Lung (tissue), 12 donors: ENCODE data around the gene RNASE9. TPM values are rescaled to one million over a fixed set of nuclear protein-coding genes. Genes with fewer than 3 reads are reported as not detected.
A peak's percentile ranks its signal among the peaks of the same experiment; 100 is the strongest.

Experiments used
- ATAC-seq: fragments of 200-7000 bp; cut with Tn5 transposase; one replicate; pipeline ENCODE4 v1.9.1; 2020; ENCODE audit warnings: moderate number of reproducible peaks; ENCODE audit not compliant: insufficient read depth, low FRiP score
- DNase-seq, 3 donors: peaks; one replicate each; pipeline ENCODE4 v3.0.0-alpha.2; 2013 to 2017
- H3K27ac ChIP-seq, 2 donors: one replicate each; pipeline ENCODE4 v1.5.1; 2013; ENCODE audit warnings: mild to moderate bottlenecking in 2 of 2, moderate library complexity in 2 of 2, control low read depth in 1 of 2, inconsistent platforms in 1 of 2, low read depth in 1 of 2, low read length in 1 of 2
- H3K27me3 ChIP-seq, 3 donors: one replicate each; pipeline ENCODE4 v1.5.1; 2013; ENCODE audit warnings: low read length in 2 of 3; ENCODE audit not compliant: control insufficient read depth in 3 of 3, insufficient read depth in 3 of 3
- H3K36me3 ChIP-seq, 4 donors: one replicate each; pipeline ENCODE4 v1.5.1; 2013; ENCODE audit warnings: low read length in 4 of 4, mild to moderate bottlenecking in 1 of 4, moderate library complexity in 1 of 4; ENCODE audit not compliant: control insufficient read depth in 4 of 4, insufficient read depth in 4 of 4
- H3K4me1 ChIP-seq, 5 donors: one replicate each; pipeline ENCODE4 v1.5.1; 2013; ENCODE audit warnings: low read length in 5 of 5, mild to moderate bottlenecking in 2 of 5, moderate library complexity in 1 of 5; ENCODE audit not compliant: control insufficient read depth in 5 of 5, insufficient read depth in 5 of 5
- H3K4me3 ChIP-seq: one replicate; pipeline ENCODE4 v1.5.1; 2013; ENCODE audit warnings: mild to moderate bottlenecking, control low read depth, moderate library complexity
- H3K9ac ChIP-seq, 2 donors: one replicate each; pipeline ENCODE4 v1.5.1; 2013; ENCODE audit warnings: low read length in 2 of 2, control low read depth in 1 of 2; ENCODE audit not compliant: insufficient read depth in 1 of 2
- H3K9me3 ChIP-seq, 4 donors: one replicate each; pipeline ENCODE4 v1.5.1; 2013; ENCODE audit warnings: low read length in 3 of 4, mild to moderate bottlenecking in 1 of 4, moderate library complexity in 1 of 4; ENCODE audit not compliant: control insufficient read depth in 4 of 4, insufficient read depth in 3 of 4
- CTCF ChIP-seq: IDR thresholded peaks from 2 replicates; pipeline ENCODE4 v1.5.1; 2012; ENCODE audit warnings: mild to moderate bottlenecking; ENCODE audit errors: control extremely low read depth, extremely low read depth
- WGBS, 2 donors: extraction: QIAGEN DNeasy Blood & Tissue Kit; methylation state at CpG; one replicate each; pipeline ENCODE4 v1.1.7; 2013; 5-methylcytosine and 5-hydroxymethylcytosine counted together
- polyA plus RNA-seq, 2 donors: library from polyadenylated mRNA; stranded (reverse); fragments of 200-250 nt; gene quantifications; one replicate each; pipeline ENCODE4 v1.2.1, GENCODE V29; 2013
- total RNA-seq, 2 donors: library from RNA; depleted of rRNA in 1 of 2; stranded (reverse); fragments of >200 nt in 1 of 2; gene quantifications; one replicate each; pipeline ENCODE4 v1.2.1, GENCODE V29; 2014 to 2021
- donor health status: control.
- donor health status: control.
- donor health status: Bipolar disorder and iron deficiency.
- donor health status: healthy.
- donor health status: DM: yes; HTN: yes; CAD: no.

The RNASE9 gene
- total and polyA plus RNA-seq, 4 donors, result not detected

GRCh38 chr14:20591235-20591634 is 30.4 kb upstream of the RNASE9 start, which contains the start of gene RNASE12:
RNASE12 (minus strand) TSS chr14:20591376; CDS start chr14:20590723, 653 bp downstream.
- Histone ChIP-seq H3K27me3 (no peaks in the 10 kb centered on the region), H3K9ac (no peak within 1 kb of the TSS), H3K9me3 (no peaks in the 10 kb centered on the region), H3K4me1 (no peaks in the 10 kb centered on the region), H3K4me3 (no peak within 1 kb of the TSS), H3K36me3 (no peaks in the 10 kb centered on the region), H3K27ac (no peak within 1 kb of the TSS)
- no peak for TF ChIP-seq CTCF
- 83 to 87% methylated on average over 4 of the region's 4 CpGs for WGBS, 2 donors
- no peak for DNase-seq
- ATAC-seq, result no peak

GRCh38 chr14:20587489-20588154 is 26.8 kb upstream of the RNASE9 start, which contains the start of gene RNASE11:
RNASE11 (minus strand) TSS chr14:20588001.
- H3K4me3 ChIP-seq, result no peak within 1 kb of the TSS
- H3K9ac ChIP-seq, result no peak within 1 kb of the TSS
- ATAC-seq (no peak), DNase-seq (no peak)
- no peaks in the 10 kb centered on the region for H3K27me3 ChIP-seq
- H3K9me3 ChIP-seq, result no peaks in the 10 kb centered on the region
- H3K4me1 ChIP-seq, result no peaks in the 10 kb centered on the region
- 88 to 92% methylated on average over 6 of the region's 6 CpGs for WGBS, 2 donors
- no peaks in the 10 kb centered on the region for H3K36me3 ChIP-seq
- no peak within 1 kb of the TSS for H3K27ac ChIP-seq
- TF ChIP-seq CTCF, result no peak

GRCh38 chr14:20583908-20584307 is 23.1 kb upstream of the RNASE9 start:
- WGBS, 2 donors, result 17 to 53% methylated on average over 5 of the region's 5 CpGs

More at GRCh38 chr14:20583908-20584307, 23.1 kb upstream of the RNASE9 start:
- Histone ChIP-seq H3K4me3 (no peak overlapping the region), H3K9ac (no peak overlapping the region), H3K9me3 (no peaks in the 10 kb centered on the region), H3K4me1 (peaks cover 0 to 12% (median 0%) of the 10 kb centered on the region in 5 donors), H3K27ac (no peak overlapping the region), H3K27me3 (no peaks in the 10 kb centered on the region), H3K36me3 (no peaks in the 10 kb centered on the region)
- no peak for ATAC-seq
- TF ChIP-seq CTCF, result no peak
- peak in 2 of 3 donors; percentile 11 to 37 for DNase-seq
